NCI-H146 treated with DMSO at 0.1 percent for 48 hours (cell line): ENCODE data around the gene MAS1.
"Not testable (repeated sequence)": the region's sequence is repeated elsewhere in the genome, so short reads cannot be mapped to it uniquely, and the experiment has no call there.

Experiments
- DNase-seq: peaks from one replicate; lab custom pipeline; 2025; ENCODE audit not compliant: unreplicated experiment; lab: John Stamatoyannopoulos, UW

MAS1 gene

GRCh38 chr6:159890792-159891191 is at the start of gene MAS1:
Gene MAS1, plus strand, starts transcription at chr6:159890988. Its CDS starts 15,968 bp downstream, at chr6:159906956.
- no peak for DNase-seq

GRCh38 chr6:159842035-159842434 is 48.8 kb upstream of the MAS1 start:
- DNase-seq: no peak

DNA sequence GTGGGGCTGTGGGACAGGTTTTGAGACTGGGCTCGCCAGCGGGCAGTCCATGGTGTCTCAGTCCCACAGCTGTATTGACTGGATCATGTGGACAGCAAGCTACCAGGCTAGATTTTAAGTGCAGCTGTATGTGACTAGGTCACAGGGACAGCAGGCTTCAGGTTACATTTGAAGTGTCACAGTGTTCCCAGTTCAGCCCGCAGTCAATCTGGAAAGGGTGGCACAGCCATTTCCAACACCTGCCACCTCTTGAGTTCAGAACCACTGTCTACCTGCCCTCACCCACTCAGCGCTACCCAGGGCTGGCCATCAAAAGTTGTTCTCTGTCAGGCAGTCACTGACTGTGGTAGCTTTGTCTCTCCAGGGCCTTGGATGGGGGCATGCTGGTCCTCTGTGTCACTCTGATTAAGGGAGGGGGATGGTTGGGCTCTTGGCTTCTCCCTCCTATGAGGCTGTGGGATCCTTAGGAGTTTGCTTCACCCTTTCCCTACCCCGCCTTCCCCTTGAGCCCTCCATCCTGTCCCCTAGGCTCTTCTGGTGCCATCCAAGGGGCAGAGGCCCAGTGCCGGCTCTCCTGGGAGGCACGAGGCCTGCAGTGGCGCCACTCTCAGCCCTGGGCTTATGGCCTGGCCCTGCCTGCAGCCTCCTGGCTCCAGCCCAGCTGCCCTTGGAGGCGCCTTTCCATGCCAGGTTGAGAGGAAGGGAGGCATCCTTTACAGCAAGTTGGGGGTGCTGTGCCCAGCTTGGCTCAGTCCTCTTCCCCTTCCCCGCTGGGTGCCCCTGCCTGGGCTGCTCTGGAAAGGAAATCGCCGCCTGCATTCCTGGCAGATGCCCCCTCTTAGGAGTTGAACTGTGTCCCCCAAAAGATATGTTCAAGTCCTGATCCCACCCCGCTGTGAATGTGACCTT is 45.8 kb upstream of the MAS1 start:
- no peak for DNase-seq

DNA sequence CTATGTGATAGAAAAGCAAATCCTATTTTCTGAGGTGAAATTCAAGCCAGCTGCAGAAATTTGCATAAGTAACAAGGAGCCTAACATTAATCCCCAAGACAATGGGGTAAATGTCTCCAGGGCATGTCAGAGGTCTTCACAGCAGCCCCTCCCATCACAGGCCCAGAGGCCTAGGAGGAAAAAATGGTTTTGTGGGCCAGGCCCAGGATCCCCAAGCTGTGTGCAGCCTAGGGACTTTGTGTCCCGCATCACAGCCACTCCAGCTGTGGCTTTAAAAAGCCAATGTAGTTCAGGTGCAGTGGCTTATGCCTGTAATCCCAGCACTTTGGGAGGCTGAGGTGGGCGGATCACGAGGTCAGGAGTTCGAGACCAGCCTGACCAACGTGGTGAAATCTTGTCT is 42.2 kb upstream of the MAS1 start:
- DNase-seq: not testable (repeated sequence)

DNA sequence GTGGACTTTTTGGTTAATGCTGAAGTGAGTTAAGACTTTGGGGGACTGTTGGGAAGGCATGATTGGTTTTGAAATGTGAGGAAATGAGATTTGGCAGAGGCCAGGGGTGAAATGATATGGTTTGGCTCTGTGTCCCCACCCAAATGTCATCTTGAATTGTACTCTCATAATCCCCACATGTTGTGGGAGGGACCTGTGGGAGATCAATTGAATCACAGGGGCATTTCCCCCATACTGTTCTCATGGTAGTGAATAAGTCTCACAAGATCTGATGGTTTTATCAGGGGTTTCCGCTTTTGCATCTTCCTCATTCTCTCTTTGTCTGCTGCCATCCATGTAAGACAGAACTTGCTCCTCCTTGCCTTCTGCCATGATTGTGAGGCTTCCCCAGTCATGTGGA is 40.9 kb upstream of the MAS1 start:
- not testable (repeated sequence) for DNase-seq

DNA sequence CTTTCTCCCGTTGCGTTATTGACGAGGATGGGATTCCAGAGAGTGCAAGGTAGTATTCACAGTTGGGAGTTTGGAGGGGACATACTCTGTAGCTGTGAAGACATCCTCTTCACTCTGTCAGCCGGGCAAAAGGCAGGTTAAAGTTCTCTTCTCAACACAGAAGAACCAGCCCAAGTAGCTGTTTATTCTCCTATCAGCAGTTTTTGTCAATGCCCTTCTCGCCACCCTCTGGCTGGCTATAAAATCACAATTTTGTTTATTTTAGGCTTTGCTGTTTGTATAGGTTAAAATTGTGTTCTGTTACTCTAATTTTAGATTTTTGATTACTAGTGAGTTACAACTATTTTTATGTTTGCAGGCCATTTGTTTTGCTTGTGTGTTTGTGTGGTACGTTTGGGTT is 37.9 kb upstream of the MAS1 start:
- DNase-seq: no peak

GRCh38 chr6:159853754-159854153 is 37.0 kb upstream of the MAS1 start:
- DNase-seq: no peak

- no peak for DNase-seq
Observed at GRCh38 chr6:159854959-159855358, 35.8 kb upstream of the MAS1 start.

DNA sequence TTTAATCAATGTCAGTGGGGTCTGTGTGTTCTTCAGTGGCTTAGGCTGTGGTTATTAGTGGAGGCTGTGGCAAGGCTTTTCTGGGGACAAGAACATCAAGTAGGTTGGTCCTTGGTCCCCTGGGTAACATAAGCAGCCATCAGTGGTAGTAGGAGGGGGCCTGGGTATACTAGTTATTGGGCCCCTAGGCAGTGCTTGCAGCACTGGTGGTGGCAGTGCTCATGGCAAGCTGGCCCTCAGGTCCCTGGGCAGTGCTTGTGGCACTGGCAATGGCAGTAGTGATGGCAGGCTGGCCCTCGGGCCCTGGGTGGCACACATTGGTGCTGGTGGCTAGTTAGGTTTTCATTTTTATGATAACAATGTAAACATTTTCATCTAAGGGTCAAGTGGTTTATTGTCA is 32.5 kb upstream of the MAS1 start:
- no peak for DNase-seq

DNA sequence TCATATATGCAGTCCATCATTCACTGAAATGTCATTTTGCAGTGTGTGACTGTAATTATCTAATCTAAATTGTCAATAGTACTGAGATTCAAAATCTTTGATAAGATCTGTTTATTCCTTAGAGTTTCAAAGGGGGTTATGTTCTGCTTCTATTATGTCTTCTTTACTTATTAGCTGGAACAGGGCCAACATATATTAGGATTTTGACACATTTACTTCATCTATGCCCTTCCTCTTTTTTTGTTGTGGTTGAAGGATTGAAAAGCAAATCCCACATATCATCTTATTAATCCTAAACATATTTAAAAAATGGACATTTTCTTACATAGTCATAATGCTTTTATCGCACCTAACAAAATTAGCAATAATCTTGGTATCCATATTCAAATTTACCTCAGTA is 30.3 kb upstream of the MAS1 start:
- DNase-seq: no peak

DNA sequence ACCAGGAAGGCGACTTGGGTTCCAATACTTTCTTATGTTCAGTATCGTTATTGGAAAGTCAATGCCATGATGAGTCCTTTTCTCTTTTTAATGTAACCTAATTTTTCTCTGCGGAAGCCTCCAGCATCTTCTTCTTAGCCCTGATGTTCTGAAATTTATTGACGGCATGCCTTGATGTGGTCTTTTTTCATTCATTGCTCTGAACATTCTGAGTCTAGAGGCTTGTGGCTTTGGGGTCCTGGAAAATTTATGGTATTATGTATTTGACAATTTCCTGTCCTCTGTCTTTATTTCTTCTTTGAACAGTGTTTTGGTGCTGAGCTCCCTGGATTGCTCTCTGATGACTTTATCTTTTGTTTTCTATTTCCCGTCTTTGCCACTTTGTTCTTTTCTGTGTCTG is 28.7 kb upstream of the MAS1 start:
- no peak for DNase-seq

GRCh38 chr6:159863341-159863740 is 27.4 kb upstream of the MAS1 start:
- peak; percentile 62 for DNase-seq

DNA sequence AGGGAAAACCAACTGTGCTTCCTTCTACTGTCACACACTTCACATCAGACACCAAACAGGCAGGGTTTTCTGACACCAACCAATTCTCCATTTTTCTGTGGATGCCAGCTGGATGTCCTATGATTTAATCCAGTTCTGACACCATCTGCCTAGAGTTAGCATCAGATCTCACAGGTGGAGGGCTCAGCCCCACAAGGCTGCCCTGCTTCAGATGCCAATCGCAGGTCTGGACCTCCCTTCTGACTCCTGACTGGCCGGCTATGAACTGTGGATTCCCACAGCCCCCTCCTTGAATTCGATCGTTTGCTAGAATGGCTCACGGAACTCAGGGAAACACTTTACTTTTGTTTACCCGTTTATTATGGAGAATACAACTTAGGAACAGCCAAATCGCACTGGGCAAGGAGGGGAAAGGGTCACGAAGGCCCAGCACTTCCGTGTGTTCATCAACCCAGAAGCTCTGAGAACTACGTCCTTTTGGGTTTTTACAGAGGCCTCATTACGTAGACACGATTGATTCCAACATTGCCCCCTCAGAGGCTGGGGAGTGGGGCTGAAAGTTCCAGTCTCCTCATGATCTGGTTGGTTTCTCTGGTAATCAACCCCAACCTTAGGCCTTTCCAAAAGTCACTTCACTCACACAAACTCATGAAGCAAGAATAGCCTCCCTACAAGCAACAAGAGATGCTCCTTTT is 25.4 kb upstream of the MAS1 start:
- no peak for DNase-seq

- no peak for DNase-seq
Observed at GRCh38 chr6:159866286-159867247, 24.2 kb upstream of the MAS1 start.

DNA sequence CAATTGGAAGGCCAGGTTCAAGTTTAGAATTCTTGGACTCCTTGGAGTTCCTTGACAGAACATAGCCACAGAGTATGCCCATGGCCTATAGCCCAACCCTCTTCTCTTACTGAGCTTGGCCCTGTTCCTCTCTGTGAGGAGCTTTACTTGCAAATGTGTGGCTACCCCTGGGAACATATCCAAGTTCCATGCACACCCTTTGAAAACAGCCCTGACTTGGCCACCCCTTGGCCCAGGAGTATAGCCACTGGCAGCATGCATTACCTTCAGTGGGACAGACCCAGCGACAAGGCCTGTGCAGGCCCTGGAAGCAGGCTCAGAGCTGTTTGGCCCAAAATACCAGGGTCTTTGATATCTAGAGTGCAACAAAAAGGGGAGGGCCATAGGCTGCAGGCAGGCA is 19.5 kb upstream of the MAS1 start:
- DNase-seq: no peak

DNA sequence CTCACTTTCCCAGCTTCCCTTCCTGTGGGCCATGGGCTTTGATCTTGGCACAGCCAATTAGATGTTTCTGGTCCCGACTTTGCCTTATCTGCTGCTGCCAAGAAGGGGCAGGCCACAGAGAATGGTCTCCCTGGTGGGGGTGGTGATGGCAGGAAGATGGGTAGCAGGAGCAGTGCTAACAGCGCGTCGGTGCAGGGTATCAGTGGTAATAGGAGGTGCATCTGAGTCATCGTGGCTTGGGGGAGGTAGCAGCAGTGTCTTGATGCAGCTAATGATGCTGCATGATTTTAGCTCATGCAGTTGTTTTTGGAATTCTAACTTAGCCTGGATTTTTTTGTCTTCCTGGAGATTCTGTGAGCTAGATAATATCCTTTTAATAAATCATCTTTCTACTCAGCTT is 18.9 kb upstream of the MAS1 start:
- DNase-seq: no peak

DNA sequence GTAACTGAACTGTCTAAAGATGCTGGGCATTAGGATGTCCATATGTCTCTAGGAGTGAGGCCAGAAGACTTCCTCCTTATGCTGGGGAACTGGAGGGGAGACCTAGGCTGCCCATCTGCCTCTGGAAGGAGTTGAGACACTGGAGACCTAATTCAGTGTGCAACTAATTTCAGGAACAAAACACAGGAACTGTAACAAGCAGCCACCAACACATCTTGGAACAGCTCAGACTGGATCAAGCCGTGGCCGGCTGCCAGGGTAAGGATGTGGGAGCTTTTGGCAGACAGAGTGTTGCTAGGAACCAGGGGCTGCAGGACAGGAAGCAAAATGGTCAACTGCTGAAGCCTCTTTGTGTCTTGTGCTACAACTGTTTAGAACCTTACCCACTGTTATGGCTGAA is 16.4 kb upstream of the MAS1 start:
- DNase-seq: no peak

DNA sequence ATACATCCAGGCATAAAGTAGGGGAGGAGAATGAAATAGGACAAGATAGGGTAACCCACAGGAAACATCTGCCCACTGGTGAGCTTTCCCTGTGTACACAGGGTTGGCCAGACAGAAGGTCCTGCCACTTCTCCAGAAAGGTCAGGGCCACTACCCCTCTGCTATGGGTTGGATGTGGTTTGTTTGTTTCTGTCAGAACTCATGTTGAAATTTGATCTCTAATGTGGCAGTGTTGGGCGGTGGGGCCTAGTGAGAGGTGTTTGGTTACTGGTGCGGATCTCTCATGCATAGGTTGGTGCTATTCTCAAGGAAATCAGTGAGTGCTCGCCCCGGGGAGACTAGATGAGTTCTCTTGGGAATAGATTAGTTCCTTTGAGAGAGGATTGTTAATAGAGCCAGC is 15.6 kb upstream of the MAS1 start:
- DNase-seq: no peak

DNA sequence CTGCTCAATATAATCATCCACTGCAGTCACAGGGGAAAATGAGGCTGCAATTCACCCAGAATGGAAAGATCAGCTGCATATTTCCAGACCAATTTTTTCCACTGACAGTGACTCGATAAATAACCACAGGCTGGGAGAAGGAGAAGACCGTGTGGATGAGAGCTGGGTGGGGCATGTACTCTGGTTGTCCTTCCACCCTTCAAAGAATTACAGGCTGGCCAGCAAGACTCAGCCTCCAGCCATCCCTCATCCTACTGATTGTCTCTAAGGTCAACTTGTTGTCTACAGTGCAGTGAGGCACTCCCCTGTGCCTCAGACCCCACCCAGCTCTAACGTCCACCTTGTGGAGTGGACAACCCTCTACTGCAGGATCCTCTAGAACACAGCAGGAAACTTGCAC is 14.5 kb upstream of the MAS1 start:
- no peak for DNase-seq

GRCh38 chr6:159877256-159877808 is 13.5 kb upstream of the MAS1 start:
- no peak for DNase-seq

- no peak for DNase-seq
Observed at GRCh38 chr6:159878341-159878740, 12.4 kb upstream of the MAS1 start.
